GM18519 (cell line): ENCODE results near the gene CDH18.

Experiments
- ATAC-seq: cut with Tn5 transposase; IDR thresholded peaks from one replicate; pipeline ENCODE4 v1.9.1; 2021; ENCODE audit warnings: mild to moderate bottlenecking, moderate library complexity; ENCODE audit not compliant: unreplicated experiment, low FRiP score

CDH18 gene, protein sequence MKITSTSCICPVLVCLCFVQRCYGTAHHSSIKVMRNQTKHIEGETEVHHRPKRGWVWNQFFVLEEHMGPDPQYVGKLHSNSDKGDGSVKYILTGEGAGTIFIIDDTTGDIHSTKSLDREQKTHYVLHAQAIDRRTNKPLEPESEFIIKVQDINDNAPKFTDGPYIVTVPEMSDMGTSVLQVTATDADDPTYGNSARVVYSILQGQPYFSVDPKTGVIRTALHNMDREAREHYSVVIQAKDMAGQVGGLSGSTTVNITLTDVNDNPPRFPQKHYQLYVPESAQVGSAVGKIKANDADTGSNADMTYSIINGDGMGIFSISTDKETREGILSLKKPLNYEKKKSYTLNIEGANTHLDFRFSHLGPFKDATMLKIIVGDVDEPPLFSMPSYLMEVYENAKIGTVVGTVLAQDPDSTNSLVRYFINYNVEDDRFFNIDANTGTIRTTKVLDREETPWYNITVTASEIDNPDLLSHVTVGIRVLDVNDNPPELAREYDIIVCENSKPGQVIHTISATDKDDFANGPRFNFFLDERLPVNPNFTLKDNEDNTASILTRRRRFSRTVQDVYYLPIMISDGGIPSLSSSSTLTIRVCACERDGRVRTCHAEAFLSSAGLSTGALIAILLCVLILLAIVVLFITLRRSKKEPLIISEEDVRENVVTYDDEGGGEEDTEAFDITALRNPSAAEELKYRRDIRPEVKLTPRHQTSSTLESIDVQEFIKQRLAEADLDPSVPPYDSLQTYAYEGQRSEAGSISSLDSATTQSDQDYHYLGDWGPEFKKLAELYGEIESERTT

GRCh38 chr5:19987612-19988361 lies at the start of gene CDH18:
Gene CDH18, minus strand, starts transcription at chr5:19988200. Its CDS starts 149,214 bp downstream, at chr5:19838986.
- no peak for ATAC-seq

GRCh38 chr5:20034717-20035116 lies 46.7 kb upstream of the CDH18 start:
- ATAC-seq = no peak

- no peak for ATAC-seq
These were observed 45.9 kb upstream of the CDH18 start for GRCh38 chr5:20033881-20034280.

- no peak for ATAC-seq
These were observed 44.9 kb upstream of the CDH18 start for GRCh38 chr5:20032896-20033295.

- no peak for ATAC-seq
These were observed 42.1 kb upstream of the CDH18 start for GRCh38 chr5:20030125-20030524.

- ATAC-seq = no peak
These were observed 41.3 kb upstream of the CDH18 start for GRCh38 chr5:20029266-20029665.

GRCh38 chr5:20028506-20028905 lies 40.5 kb upstream of the CDH18 start:
- no peak for ATAC-seq

- no peak for ATAC-seq
These were observed 35.7 kb upstream of the CDH18 start for GRCh38 chr5:20023686-20024180.

- no peak for ATAC-seq
These were observed 32.2 kb upstream of the CDH18 start for GRCh38 chr5:20020247-20020646.

GRCh38 chr5:20017021-20017420 lies 29.0 kb upstream of the CDH18 start:
- no peak for ATAC-seq

DNA sequence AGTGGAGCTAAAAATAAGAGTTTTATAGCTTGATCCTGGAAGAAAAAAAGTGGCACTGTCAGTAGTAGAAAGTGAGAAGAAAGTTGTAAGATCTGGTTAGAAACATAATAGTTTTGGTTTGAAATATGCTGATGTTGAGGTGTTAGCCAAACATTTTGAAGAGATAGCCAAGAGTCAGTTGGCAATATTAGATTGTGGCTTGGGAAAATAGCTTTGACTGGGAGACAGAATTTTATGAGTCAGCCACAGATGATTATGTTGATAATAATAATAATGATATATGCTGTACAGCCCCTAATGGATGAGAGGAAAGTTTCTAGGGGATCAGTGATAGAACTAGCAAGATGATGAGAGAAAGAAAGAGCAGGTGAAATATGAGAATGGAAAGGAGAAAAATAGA lies 12.4 kb upstream of the CDH18 start:
- no peak for ATAC-seq

GRCh38 chr5:19988457-19988856 lies 457 bp upstream of the CDH18 start:
- no peak for ATAC-seq

- no peak for ATAC-seq
These were observed 1.2 kb downstream of the CDH18 start for GRCh38 chr5:19986806-19987205.

DNA sequence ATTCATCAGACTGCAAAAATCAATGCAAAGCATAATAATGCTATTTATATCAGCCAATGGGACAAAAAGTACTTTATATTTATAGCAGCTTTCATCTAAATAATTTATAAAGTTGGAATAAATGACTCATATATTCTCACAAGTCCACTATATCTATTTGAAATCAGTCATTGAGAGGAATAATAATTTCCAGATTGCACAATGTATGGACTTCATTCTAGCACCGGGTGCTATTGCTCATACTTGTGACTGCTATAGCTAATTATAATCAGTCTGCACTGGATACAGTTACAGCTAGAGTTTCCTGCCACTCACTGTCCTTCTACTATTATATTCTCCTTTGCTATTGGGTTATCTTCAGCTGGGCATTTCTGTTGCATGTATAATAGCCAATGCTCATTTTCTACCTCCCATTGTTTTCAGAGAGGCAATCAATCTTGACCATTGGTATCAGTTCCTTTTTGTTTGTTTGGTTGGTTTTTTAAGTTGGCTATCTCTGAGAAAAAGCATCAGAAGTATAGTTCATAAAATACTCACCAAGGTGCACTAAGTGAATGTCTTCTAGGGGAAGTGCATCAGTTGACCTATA lies 1.9 kb downstream of the CDH18 start:
- ATAC-seq = no peak

DNA sequence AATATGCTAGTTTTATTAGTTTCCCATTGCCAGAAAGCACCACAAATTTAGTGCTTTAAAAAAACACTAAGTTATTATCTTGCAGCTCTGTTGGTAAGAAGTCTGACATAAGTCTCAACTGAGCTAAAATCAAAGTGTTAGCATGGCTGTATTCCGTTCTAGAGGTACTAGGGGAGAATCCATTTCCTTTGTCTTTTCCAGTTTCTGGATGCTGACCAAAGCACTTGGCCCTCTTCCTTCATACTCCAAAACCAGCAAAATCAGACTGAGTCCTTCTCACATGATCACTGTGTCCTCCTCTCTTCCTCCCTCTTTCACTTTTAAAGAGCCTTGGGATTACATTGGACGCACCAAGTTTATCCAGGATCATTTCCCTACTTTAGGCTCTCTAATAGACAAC lies 9.5 kb downstream of the CDH18 start:
- no peak for ATAC-seq

GRCh38 chr5:19977099-19977498 lies 10.9 kb downstream of the CDH18 start:
- no peak for ATAC-seq

GRCh38 chr5:19975795-19976194 lies 12.2 kb downstream of the CDH18 start:
- no peak for ATAC-seq

DNA sequence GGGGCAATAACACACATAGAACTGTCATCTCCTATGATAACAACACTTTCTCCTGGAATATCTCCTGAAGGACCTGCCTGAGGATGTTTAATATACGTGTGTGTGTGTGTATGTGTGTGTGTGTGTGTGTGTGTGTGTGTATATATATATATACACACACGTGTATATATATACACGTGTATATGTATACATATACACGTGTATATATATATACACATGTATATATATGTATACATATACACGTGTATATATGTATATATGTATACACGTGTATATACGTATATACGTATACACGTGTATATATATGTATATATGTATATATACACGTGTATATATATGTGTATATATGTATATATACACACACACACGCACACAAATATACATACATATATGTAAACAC lies 27.5 kb downstream of the CDH18 start:
- ATAC-seq = no peak

- no peak for ATAC-seq
These were observed 28.1 kb downstream of the CDH18 start for GRCh38 chr5:19959830-19960384.

DNA sequence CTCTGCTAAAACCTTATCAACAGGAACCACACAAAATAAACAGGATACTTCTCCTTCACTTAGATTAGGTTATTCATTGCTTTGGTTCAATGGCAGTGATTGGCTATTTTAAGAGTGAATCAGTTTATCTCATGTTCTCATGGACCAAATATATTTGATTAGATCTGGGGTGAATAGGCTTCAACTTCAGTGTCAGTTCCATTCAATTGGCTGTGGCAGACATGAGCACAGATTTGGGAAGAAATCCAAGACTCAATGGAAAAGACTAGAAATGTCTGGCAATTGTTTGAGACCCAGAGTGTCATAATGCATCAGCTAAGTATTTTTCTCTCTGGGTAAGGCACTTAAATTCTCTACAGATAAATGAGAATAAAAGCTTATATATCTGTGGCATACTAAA lies 37.1 kb downstream of the CDH18 start:
- no peak for ATAC-seq
